Effector memory CD4-positive, alpha-beta T cell (primary cell): Measurements from ENCODE around the gene RAP1B.

Experiments used
- DNase-seq, 3 donors: peaks; one replicate each; pipeline ENCODE4 v3.0.0-alpha.2; 2020
- H3K27ac ChIP-seq: 2 replicates; pipeline ENCODE4 v1.7.0; 2013; ENCODE audit warnings: mild to moderate bottlenecking, low read length, moderate library complexity; ENCODE audit not compliant: insufficient read depth, poor library complexity, severe bottlenecking
- H3K27me3 ChIP-seq: replicated peaks from 2 replicates; pipeline ENCODE4 v1.7.0; 2013; ENCODE audit warnings: mild to moderate bottlenecking, low read length; ENCODE audit not compliant: insufficient read depth, control insufficient read depth, poor library complexity, severe bottlenecking
- H3K36me3 ChIP-seq: 2 replicates; pipeline ENCODE4 v1.7.0; 2013; ENCODE audit warnings: mild to moderate bottlenecking, low read length, moderate library complexity; ENCODE audit not compliant: control insufficient read depth, insufficient read depth
- H3K4me1 ChIP-seq: 2 replicates; pipeline ENCODE4 v1.7.0; 2013; ENCODE audit warnings: low read length, mild to moderate bottlenecking; ENCODE audit not compliant: control insufficient read depth, insufficient read depth, poor library complexity, severe bottlenecking
- H3K4me3 ChIP-seq: 2 replicates; pipeline ENCODE4 v1.7.0; 2013; ENCODE audit warnings: low read length, low read depth, mild to moderate bottlenecking; ENCODE audit not compliant: insufficient read depth, poor library complexity, severe bottlenecking
- H3K9me3 ChIP-seq: 2 replicates; pipeline ENCODE4 v1.7.0; 2013; ENCODE audit warnings: mild to moderate bottlenecking, low read length, moderate library complexity; ENCODE audit not compliant: control insufficient read depth
- total RNA-seq, 3 donors: gene quantifications; one replicate each; lab custom pipeline; 2026; lab: John Stamatoyannopoulos, UW

Gene RAP1B
- 117 to 143 (median 118) reads per million in 3 donors for total RNA-seq

- H3K4me3 ChIP-seq = peak within 1 kb of the TSS; percentile 86
- H3K9me3 ChIP-seq = no peaks in the 10 kb centered on the region
- no peaks in the 10 kb centered on the region for H3K27me3 ChIP-seq
- peaks cover 11% of the 10 kb centered on the region for H3K4me1 ChIP-seq
- DNase-seq = peak; percentile 82 to 87 (median 85)
- no peaks in the 10 kb centered on the region for H3K36me3 ChIP-seq
- H3K27ac ChIP-seq = peak within 1 kb of the TSS; percentile 93
These were observed at the start of gene RAP1B for GRCh38 chr12:68610370-68611093. Gene RAP1B, plus strand, starts transcription at chr12:68610899. Its CDS starts 37,826 bp downstream, at chr12:68648725.

GRCh38 chr12:68561830-68562229, 48.9 kb upstream of the RAP1B start:
- no peaks in the 10 kb centered on the region for H3K27me3 ChIP-seq
- H3K9me3 ChIP-seq = no peaks in the 10 kb centered on the region
- H3K4me3 ChIP-seq = no peak overlapping the region
- H3K36me3 ChIP-seq = no peaks in the 10 kb centered on the region
- DNase-seq = no peak
- peaks cover 3% of the 10 kb centered on the region for H3K4me1 ChIP-seq
- no peak overlapping the region for H3K27ac ChIP-seq

- Histone ChIP-seq H3K36me3 (no peaks in the 10 kb centered on the region), H3K4me3 (no peak overlapping the region)
These were observed 46.5 kb upstream of the RAP1B start for GRCh38 chr12:68564166-68564565.

GRCh38 chr12:68565391-68565903, 45.3 kb upstream of the RAP1B start:
- Histone ChIP-seq H3K36me3 (no peaks in the 10 kb centered on the region), H3K27ac (no peak overlapping the region), H3K27me3 (no peaks in the 10 kb centered on the region), H3K4me3 (no peak overlapping the region), H3K9me3 (no peaks in the 10 kb centered on the region), H3K4me1 (peaks cover 3% of the 10 kb centered on the region)
- no peak for DNase-seq

More at GRCh38 chr12:68564166-68564565, 46.5 kb upstream of the RAP1B start:
- no peaks in the 10 kb centered on the region for H3K27me3 ChIP-seq
- H3K9me3 ChIP-seq = no peaks in the 10 kb centered on the region
- no peak overlapping the region for H3K27ac ChIP-seq
- no peak for DNase-seq
- peaks cover 3% of the 10 kb centered on the region for H3K4me1 ChIP-seq

- Histone ChIP-seq H3K4me3 (no peak overlapping the region), H3K27me3 (no peaks in the 10 kb centered on the region), H3K4me1 (peaks cover 3% of the 10 kb centered on the region), H3K9me3 (no peaks in the 10 kb centered on the region), H3K27ac (no peak overlapping the region), H3K36me3 (no peaks in the 10 kb centered on the region)
- no peak for DNase-seq
These were observed 41.7 kb upstream of the RAP1B start for GRCh38 chr12:68568922-68569569.

GRCh38 chr12:68572661-68573060, 38.0 kb upstream of the RAP1B start:
- H3K9me3 ChIP-seq = no peaks in the 10 kb centered on the region
- H3K36me3 ChIP-seq = no peaks in the 10 kb centered on the region
- peaks cover 1% of the 10 kb centered on the region for H3K4me1 ChIP-seq
- no peak for DNase-seq
- H3K27me3 ChIP-seq = no peaks in the 10 kb centered on the region
- no peak overlapping the region for H3K4me3 ChIP-seq
- no peak overlapping the region for H3K27ac ChIP-seq

- Histone ChIP-seq H3K27ac (no peak overlapping the region), H3K9me3 (no peaks in the 10 kb centered on the region), H3K36me3 (no peaks in the 10 kb centered on the region), H3K4me3 (no peak overlapping the region), H3K4me1 (peaks cover 8% of the 10 kb centered on the region), H3K27me3 (no peaks in the 10 kb centered on the region)
- DNase-seq = no peak
These were observed 37.3 kb upstream of the RAP1B start for GRCh38 chr12:68573406-68573805.

GRCh38 chr12:68577949-68578348, 32.8 kb upstream of the RAP1B start:
- H3K4me1 ChIP-seq = peaks cover 8% of the 10 kb centered on the region
- H3K27me3 ChIP-seq = no peaks in the 10 kb centered on the region
- H3K4me3 ChIP-seq = no peak overlapping the region
- H3K9me3 ChIP-seq = no peaks in the 10 kb centered on the region
- H3K36me3 ChIP-seq = no peaks in the 10 kb centered on the region
- H3K27ac ChIP-seq = no peak overlapping the region
- no peak for DNase-seq

- Histone ChIP-seq H3K27me3 (no peaks in the 10 kb centered on the region), H3K9me3 (no peaks in the 10 kb centered on the region), H3K4me3 (no peak overlapping the region), H3K27ac (no peak overlapping the region), H3K4me1 (peaks cover 8% of the 10 kb centered on the region), H3K36me3 (no peaks in the 10 kb centered on the region)
- no peak for DNase-seq
These were observed 31.9 kb upstream of the RAP1B start for GRCh38 chr12:68578765-68579164.

GRCh38 chr12:68579254-68579653, 31.4 kb upstream of the RAP1B start:
- Histone ChIP-seq H3K4me3 (no peak overlapping the region), H3K9me3 (no peaks in the 10 kb centered on the region), H3K4me1 (peaks cover 8% of the 10 kb centered on the region), H3K27ac (no peak overlapping the region), H3K27me3 (no peaks in the 10 kb centered on the region), H3K36me3 (no peaks in the 10 kb centered on the region)
- DNase-seq = no peak
